HG02981 (cell line): ENCODE results near the gene PRSS21.

Experiments used
- ATAC-seq: cut with Tn5 transposase; IDR thresholded peaks from one replicate; pipeline ENCODE4 v1.9.1; 2021; ENCODE audit warnings: mild to moderate bottlenecking, moderate library complexity; ENCODE audit not compliant: unreplicated experiment

The PRSS21 gene

DNA sequence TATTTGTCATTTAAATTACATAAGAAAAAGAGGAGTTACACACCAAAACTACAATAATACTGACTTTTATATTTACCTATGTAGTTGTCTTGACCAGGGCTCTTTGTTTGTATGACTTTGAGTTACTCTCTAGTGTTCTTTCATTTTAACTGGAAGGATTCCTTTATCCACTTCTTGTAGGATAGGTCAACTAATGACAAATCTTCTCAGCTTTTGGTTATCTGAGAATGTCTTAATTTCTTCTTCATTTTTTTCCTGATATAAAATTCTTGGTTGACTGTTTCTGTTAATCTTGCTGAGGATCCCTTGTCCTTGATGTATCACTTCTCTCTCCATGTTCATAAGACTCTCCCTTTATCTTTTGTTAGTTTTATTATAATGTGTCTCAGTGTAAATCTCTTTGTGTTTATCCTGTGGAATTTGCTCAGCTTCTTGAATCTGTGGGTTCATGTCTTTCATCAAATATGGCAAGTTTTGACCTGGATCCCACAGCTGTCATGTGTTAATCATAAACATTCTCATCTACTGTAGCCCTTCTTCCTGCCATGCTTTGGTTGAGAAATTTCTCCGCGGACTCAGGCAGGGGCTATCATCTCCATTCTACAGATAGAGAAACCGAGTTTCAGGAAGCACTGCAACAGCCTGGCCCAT is 13.4 kb upstream of the PRSS21 start:
- ATAC-seq = no peak

DNA sequence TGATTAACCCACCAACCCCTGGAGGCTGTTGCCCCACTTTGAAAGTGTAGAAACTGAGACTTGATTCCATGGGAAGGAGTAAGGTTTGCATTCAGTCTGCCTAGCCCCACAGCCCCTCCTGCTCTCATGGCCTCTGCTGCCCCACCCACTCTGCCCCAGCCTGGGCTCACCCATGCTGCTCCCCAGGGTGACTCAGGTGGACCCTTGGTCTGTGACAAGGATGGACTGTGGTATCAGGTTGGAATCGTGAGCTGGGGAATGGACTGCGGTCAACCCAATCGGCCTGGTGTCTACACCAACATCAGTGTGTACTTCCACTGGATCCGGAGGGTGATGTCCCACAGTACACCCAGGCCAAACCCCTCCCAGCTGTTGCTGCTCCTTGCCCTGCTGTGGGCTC is 12.3 kb upstream of the PRSS21 start:
- ATAC-seq = no peak

DNA sequence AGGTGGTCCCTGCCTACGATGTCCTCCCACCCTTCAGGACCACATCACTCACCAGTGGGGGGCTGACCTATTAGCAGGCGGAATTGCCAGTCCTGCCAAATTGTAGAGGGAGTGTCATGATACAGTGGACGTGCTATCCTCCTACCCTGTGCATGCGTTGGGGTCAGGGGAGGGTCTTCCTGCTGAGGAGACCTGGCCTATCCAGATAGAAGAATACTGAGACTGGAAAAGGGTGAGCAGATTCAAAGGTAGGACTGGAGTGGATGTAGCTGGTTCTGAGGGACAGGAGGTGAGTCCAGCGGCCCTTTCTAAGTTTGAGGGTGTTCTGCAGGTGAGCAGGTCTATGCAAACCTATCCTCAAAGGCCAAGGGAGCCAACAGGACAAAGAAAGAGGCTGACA is 10.8 kb upstream of the PRSS21 start:
- no peak for ATAC-seq

DNA sequence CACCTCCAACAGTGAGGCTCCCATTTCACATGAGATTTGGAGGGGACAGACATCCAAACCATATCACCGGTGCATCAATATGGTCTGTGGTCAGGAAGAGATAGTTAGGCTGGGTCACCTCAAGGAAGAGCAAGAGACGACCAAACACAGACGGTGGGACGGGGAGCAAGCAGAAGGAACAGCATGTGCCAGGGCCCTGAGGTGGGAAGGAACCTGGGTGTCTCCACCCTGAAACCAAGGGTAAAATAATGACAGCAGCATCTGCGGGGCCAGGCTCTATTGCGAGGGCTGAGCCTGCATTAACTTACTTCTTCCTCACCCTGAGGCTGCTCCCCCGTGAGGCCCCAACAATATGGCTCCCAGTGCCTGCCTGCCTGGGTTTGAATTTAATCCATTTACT is 8.9 kb upstream of the PRSS21 start:
- ATAC-seq = no peak

DNA sequence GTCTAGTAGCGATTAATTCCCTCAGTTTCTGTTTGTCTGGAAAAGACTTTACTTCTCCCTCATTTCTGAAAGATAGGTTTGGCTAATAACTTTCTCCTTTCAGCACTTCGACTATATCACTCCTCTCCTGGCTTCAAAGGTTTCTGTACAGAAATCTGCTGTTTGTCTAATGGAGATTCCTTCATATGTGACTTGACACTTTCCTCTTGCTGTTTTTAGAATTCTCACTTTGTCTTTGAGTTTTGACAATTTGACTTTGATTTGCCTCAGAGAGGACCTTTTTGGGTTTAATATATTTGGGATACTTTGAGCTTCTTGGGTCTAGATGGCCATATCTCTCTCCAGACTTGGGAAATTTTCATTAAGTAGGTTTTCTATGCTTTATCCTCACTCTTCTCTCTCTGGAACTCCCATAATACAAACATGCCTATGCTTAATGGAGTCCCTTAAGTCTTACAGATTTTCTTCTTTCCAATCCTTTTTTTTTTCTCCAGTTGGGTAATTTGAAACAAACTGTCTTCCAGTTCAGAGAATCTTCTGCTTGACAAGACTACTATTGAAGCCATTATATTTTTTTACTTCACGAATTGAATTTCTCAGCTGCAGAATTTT is 7.8 kb upstream of the PRSS21 start:
- no peak for ATAC-seq

DNA sequence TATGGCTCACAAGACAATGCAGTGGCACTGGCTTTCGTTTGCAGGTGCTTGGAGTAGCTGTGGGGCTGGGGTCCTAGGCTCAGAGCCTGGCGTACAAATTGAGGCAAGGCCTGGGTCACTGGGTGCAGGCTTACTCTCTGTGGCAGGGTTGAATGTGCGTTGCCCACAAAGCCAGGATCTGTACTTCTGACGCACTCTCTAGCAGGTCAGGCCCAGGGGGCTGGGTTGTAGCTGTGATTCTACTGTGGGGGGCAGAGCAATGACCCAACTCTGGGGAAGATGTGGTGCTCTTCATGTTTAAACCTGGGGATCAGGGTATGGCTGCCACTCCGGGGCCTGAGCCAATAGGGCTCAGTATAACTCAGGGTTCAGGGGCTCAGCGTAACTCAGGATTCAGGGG is 6.4 kb upstream of the PRSS21 start:
- no peak for ATAC-seq

DNA sequence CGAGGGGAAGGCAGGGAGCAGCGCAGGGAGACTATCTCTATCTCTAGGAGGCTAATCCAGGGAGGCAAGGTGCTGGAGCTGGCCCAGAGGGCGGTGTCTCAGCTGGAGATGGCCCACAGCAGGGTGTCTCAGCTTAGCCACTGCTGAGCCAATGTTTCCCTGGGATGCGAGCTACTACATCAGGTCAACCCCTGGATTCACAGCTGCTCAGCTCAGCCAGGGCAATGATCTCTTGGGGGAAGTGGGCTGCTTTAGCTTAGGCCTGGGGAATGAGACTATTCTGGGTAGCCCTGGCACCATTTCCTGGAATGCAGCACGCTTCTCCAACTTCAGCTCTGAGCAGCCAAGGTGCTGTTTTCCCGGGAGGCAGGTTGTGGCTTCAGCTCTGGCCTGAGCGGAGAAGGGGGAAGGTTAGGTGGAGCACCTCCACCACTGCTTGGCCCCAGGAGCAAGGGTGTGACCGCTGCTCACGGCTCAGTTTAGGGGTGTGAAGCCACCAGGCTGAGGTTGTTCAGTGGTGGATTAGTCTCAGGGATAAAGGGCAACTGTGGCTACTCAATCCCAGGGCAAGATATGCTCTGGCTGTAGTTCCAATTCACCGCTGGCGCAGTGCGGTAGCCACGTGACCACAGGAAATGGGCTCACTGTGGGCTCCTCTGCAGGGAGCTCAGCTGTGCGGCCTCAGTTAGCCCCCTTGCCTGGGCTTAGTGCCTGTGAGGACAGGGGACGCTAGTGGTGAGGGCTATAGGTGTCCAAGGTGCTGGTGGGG is 5.2 kb upstream of the PRSS21 start:
- ATAC-seq = no peak

DNA sequence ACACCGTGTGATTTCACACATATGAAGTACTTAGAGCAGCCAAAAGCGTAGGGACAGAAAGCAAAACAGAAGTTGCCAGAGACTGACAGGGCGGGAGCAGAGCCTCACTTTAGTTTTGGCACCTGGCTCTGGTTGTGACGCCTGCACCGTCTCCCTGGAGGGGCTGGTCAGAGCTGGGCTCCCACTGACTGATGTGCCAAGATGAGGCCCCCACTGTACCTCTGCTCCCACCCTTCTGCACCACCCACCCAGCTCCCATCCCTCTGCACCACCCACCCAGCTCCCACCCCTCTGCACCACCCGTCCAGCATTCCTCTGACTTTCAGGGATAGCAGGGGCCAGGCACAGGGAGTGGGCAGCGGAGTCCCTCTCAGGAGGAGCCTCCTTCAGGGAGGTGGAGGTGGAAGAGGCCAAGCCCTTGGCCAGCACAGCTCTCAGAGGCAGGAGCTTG is 3.2 kb upstream of the PRSS21 start:
- no peak for ATAC-seq

DNA sequence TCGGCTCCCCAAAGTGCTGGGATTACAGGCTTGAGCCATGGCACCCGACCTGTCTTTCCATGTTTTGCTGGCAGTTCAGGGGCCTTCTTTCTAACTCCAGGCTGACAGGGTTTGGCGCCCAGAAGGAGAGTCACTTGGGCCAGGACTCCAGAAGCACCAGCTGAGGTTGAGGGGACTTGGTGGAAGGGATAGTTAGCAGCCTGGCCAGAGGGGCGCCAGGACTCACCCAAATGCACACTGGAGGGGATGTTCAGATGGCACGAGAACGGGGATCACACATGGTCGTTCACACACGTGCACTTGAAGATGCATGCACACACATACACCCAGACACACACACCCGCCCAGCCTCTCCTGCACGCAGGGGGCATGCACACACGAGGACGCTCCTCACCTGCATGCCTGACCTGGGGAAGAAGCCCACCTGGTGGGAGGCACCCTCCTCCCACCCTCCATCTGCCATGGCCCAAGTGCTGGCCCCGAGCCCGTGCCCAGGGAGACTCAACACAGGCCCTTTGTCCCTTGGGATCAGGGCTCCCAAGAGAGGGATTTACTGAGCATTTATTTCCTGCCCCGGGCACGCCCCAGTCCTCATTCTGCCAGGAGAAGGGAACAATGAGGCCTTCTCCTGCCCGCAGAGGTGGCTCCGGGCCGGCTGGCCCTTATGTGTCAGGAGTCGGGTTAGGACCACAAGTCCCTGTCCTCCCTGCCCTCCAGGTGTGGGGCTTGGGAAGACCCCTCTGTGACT is 2.3 kb upstream of the PRSS21 start:
- no peak for ATAC-seq

DNA sequence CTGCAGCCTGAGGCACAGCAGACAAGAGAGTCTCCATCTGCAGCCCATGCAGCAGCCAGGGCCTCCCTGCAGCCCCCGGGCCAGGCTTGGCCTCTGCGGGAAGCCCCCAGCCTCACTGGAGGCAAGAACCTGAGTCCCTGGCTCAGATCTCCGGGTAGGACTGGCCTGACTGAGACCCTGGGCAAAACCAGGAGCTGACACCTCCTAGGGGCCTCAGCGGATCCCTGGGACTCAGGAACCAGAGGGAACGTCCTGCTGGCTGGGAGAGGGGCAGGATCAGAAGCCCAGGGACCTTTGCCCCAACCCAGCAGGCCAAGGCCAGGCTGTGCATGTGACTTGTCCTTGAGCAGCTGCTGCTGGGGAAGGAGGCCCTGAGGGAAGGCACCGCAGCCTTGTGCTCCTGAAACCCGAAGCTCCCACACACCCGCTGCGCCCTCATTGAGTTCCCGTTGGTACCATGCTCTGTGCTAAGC is 1.7 kb upstream of the PRSS21 start:
- ATAC-seq = no peak

DNA sequence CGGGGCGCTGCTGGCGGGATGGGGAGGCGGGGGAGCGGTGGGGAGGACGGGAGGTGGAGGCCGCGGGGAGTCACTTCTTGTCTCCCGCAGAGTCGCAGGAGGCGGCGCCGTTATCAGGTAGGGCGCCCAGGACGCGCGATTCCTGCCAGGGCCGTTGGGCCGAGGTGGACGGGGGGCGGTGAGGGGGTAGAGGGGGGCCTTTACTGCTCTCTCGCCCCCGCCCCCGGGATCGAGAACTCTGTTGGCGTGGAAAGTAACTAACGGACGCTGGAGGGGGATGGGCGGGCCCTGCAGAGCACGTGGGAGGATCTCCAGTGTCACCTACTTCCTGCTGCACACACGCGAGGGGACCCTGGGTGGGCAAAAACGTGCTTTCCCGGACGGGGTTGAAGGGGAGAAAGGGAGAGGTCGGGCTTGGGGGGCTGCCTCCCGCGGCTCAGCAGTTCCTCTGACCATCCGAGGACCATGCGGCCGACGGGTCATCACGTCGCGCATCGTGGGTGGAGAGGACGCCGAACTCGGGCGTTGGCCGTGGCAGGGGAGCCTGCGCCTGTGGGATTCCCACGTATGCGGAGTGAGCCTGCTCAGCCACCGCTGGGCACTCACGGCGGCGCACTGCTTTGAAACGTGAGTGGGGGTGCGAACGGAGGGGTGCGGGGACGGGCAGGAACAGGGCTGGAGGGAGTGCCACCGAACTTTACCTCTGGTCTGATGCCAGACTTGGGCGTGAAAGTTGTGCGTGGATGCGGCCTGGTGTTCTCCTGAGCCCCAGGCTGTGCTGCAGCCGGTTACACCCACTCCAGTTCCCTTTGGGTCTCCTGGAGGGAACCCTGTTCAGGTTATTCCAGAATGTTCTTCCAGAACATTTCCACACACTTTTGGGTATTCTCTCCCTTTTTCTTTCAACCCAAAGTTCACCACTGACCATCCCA is 569 bp downstream of the PRSS21 start:
- ATAC-seq = no peak

DNA sequence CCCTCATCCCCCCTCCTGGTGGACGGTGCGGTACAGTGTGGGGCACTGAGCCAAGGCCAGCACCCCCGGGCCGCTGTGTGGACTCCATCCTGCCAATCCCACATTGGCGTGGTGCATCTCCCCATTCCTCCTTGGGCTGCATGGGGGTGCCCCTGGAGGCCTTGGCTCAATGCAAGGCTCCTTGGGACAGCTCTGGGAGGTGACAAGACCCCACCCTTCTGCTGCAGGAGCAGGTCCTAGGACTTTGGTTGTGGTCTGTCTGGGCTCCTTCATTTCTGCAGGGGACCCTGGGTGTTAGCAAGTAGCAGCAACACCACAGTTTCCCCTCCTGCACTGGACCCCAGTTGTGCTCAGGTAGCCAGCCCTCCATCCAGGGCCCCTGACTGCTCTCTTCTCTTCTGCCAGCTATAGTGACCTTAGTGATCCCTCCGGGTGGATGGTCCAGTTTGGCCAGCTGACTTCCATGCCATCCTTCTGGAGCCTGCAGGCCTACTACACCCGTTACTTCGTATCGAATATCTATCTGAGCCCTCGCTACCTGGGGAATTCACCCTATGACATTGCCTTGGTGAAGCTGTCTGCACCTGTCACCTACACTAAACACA is 1.3 kb downstream of the PRSS21 start:
- no peak for ATAC-seq

DNA sequence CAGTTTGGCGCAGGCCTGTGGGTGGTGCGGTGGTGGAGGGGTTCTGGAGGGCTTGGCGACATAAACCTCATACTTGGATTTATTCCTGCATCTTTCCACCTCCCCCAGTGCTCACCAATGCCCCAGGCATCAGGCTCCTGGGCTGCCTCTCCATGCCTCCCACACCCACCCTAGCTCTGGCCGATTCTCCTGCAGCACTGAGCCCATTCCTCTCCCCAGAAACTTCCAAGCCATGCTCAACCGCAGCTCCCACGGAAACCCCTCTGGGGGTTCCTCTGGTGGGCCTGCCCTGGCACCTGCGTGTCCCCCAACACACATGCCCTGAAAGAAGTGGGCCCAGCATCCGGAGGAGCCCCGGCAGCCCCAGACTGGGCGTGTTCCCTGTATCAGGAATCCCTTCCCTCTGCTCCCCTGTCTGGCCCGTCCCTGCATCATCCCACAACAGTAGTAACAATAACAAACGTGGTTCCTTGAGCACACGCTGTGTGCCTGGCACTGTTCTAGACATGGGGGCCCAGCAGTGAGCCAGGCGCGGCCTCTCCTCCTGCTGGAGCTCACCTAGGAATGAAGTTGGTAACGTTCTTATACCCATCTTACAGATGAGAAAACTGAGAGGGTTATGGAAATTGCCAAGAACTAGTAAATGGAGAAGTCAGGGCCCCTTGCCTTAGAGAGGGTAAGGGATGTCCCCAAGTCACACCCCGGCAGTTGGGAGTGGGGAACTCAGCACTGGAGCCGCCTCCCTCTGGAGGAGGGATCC is 2.3 kb downstream of the PRSS21 start:
- no peak for ATAC-seq

DNA sequence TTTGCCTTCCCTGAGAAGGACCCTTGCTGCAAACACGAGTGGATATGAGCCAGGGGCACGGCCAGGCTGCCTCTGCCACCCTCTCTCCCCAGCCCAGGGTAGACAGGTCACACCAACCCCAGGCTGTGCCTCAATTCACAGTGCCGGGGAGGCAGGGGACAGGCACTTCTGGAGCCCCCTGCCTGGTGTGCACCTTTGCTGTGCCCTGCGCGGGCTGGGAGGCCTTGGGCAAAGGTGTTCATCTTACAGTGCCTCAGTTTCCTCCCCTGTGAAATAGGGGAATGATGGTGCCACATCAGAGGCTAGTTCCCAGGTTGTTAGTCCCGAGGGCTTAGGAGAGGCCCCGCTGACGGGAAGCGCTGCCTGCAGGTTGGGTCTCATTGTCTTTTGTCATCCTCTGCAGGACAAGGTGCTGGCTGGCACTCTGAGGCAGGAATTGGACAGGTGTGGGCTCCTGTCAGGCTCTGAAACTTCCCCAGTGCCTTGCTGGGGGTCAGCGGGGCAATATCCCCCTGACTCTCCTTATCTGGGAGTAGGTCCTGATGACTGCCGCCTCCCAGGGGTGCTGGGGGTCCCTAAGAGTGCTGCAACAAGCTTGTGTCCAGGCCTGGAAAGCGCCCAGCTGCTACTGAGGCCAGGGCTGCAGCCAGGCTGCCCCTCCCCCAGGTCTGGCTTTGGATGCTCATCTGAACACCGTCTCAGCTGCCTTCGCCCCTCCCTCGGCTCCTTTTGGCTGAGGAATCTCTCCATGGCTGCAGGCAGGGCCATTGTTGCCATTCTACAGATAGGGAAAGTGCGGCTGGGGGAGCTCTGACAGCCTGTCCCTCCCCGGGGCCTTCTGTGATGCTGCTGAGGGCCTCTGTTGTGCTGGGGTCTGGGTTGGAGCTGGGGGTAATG is 3.1 kb downstream of the PRSS21 start:
- ATAC-seq = no peak

DNA sequence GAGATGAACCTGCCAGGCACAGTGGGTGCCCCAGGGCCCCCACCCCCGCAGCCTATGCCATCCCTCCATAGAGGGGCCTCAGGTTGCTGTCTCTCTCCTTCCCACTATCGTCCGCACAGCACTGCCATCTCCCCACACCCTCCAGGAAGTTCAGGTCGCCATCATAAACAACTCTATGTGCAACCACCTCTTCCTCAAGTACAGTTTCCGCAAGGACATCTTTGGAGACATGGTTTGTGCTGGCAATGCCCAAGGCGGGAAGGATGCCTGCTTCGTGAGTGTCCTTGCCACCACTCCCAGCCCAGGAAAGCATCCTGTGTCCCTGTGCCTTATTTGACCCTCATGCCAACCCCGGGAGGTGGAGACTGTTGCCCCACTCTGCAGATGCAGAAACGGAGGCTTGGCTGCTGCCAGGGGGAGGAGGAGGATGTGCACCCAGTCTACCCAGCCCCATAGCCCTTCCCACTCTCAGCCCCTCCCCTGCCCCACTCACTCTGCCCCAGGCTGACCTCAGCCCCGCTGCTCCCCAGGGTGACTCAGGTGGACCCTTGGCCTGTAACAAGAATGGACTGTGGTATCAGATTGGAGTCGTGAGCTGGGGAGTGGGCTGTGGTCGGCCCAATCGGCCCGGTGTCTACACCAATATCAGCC is 3.9 kb downstream of the PRSS21 start:
- ATAC-seq = no peak

DNA sequence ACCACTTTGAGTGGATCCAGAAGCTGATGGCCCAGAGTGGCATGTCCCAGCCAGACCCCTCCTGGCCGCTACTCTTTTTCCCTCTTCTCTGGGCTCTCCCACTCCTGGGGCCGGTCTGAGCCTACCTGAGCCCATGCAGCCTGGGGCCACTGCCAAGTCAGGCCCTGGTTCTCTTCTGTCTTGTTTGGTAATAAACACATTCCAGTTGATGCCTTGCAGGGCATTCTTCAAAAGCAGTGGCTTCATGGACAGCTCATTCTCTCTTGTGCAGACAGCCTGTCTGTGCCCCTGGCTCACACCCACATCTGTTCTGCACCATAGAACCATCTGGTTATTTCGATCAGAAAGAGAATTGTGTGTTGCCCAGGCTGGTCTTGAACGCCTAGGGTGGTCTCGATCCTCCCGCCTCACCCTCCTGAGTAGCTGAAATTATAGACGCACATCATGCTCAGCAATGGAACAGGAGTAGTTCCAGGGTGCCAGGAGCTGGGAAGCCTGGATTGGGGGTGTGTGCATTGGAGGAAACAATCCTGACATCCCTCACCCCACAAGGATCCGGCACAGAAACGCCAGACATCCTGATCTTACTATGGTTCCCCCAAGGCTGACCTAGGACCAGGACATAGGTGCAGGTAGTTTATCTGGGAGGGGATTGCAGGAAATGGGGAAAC is 4.6 kb downstream of the PRSS21 start:
- ATAC-seq = no peak

DNA sequence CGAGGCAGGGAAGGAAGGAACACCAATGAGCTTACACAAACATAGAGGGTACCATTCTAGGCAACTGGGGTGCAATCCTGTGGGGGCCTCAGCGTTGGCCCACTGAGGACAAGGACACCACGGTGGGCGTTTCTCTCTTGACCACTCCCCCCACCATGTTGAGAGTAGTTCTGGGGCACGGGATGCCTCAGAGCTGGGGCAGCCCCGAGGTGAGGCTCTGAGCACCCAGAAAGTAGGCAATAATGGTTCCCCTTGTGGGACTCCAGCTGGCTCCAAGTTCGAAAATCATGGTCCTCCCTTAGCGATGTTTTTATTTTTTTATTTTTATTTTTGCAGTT is 5.1 kb downstream of the PRSS21 start:
- ATAC-seq = no peak
